M059J (cell line): Measurements from ENCODE around the gene ZFP36L2. TPM values are rescaled to one million over a fixed set of nuclear protein-coding genes. Genes with fewer than 3 reads are reported as not detected.
A peak's percentile ranks its signal among the peaks of the same experiment; 100 is the strongest.

ENCODE experiments used
- DNase-seq: peaks from one replicate; pipeline ENCODE4 v3.0.0-alpha.2; 2012; ENCODE audit warnings: low read depth
- total RNA-seq: library from RNA; depleted of rRNA; stranded (reverse); fragments of >200 nt; shearing (Covaris generic); gene quantifications from 2 replicates; pipeline ENCODE4 v1.2.3, GENCODE V29; 2014

ZFP36L2 gene
- total RNA-seq, 1 experiment from 2014 or later, result 5.7 TPM

DNA sequence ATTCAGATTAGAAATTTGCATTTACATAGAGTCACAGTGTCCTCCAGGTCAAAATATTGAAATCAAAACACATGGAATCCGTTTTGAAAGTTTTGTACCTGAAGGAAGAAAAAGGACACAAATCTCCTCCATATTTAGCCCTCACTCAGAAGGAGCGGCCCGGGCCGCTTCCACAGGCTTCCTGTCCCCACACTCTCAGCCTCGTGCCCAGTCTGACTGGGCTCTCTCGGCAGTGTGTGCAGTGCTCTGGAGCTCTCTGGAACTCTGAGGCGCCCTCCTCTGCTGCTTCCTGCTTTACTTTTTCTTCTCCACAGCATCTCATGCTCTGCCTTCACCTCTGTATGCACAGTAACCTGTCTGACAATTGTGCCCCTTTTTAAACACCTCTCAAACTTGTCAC lies 22.2 kb upstream of the ZFP36L2 start:
- DNase-seq, result no peak

DNA sequence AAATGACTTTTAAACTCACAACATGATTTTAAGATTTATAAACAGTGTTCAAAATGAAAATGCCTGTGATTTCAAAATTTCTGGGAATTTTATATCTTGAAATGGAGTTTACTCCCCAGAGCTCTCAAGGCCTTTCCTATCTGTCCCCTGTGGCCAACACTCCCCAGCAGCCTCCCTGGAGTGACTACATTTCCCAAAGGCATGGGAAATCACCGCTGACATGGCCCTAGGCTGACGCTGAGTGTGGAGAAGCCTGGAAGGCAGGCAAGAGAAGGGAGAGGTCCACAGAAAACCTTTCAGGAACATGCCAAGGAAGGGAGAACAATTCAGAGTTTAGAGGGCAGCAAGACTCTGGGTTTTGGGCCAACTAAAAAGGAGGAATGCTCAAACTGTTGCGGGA lies 20.2 kb upstream of the ZFP36L2 start:
- DNase-seq, result no peak

DNA sequence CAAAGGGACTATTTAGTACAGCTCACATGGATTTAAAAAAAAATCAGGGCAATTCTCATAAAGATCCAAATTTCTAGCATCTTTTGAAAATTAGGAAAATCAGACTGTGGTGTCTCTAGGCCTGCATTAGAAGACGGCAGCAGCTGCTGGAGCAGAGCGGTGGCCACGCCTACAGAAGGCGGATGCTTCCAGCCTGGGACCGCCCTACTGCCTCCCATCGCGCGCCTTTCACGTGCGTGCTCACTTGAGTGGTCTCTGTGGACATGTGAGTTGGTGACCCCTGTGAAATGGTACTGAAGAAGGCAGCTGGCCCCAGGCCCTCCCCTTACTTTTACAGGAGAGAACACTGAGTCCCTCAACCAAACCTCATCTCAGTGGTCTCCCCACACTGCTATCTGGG lies 15.2 kb upstream of the ZFP36L2 start:
- DNase-seq, result no peak

DNA sequence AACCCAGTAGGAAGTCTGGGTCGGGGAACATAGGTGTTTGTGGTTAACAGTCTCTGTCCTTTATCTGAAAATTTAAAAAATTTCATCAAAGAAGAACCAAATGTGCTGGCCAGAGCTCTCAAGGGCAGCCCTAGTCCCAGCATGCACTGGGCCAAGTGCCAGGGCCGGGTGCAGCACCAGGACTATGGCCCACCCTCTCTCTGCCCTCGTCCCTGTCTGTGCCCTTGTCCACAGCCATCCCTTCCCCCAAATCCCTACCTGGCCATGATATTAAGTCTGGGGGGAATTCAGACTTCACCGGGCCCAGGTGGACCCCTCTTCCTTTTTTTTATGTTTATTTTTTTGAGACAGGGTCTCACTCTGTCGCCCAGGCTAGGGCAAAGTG lies 14.4 kb upstream of the ZFP36L2 start:
- no peak for DNase-seq

DNA sequence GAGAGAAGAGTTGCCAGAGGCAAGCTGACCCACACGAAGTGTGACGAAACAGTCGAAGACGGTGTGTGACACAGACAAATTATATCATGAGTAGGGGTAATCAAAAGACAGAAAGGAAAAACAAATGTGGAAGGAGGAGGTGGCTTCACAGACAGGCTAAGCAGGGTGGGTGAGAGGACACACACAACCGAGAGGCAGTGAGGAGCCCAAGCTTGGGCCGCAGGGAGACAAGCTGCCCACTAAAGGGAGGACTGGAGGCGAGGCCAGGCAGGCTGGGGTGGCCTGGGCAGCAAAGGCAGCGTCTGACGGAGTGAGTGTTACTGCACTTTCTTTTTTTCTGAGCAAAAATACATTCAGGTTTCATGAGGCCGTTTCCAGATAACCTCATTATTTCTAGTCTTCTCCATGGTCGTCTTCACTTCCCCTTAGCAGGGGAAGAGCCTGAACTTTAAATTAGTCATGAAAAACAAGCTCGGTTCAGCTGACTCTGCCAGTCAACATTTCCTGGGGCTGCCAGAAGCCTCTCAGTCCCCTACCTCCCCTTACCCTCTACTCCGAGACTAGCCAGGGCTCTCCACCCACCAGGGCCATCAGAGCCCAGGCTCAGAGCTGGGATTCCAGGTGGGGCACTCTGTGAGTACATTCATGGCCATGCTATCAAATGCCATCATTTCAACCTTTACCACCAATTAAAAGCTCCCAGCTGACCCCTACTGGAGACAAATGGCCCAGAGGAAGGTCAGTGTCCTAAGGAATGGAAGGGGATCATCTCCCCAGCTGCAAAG lies 13.8 kb upstream of the ZFP36L2 start:
- no peak for DNase-seq

DNA sequence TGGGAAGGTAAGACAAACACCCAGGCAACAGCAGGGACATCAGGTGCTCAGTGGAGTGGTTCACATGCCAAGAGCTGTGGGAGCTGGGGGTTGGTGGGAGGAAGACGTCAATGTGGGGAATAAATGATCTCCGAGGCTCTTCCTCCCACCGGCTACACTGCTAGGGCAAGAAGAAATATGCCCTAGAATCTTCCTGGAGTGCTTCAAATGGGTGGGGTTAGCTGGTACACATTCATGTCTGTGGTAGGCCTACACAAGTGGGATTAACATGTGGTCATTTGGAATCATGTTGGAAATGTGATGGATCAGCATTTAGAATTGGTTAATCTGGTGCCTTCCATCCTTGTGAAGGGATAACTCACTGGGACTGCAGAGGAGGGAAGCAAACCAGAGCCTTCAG lies 12.4 kb upstream of the ZFP36L2 start:
- DNase-seq, result no peak

DNA sequence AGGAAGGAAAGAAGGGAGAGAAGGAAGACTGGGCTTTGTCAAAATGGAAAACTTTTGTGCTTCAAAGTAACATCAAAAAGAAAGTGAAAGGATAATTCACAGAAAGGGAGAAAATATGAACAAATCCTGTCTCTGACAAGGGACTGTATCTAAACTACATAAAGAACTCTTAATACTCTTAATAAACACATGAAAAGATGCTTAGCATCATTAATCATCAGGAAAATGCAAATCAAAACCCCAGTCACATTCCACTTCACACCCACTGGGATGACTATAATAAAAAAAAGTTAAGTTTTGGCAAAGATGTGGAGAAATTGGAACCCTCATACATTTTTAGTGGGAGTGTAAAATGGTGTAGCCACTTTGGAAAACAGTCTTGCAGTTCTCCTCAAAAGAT lies 11.8 kb upstream of the ZFP36L2 start:
- no peak for DNase-seq

DNA sequence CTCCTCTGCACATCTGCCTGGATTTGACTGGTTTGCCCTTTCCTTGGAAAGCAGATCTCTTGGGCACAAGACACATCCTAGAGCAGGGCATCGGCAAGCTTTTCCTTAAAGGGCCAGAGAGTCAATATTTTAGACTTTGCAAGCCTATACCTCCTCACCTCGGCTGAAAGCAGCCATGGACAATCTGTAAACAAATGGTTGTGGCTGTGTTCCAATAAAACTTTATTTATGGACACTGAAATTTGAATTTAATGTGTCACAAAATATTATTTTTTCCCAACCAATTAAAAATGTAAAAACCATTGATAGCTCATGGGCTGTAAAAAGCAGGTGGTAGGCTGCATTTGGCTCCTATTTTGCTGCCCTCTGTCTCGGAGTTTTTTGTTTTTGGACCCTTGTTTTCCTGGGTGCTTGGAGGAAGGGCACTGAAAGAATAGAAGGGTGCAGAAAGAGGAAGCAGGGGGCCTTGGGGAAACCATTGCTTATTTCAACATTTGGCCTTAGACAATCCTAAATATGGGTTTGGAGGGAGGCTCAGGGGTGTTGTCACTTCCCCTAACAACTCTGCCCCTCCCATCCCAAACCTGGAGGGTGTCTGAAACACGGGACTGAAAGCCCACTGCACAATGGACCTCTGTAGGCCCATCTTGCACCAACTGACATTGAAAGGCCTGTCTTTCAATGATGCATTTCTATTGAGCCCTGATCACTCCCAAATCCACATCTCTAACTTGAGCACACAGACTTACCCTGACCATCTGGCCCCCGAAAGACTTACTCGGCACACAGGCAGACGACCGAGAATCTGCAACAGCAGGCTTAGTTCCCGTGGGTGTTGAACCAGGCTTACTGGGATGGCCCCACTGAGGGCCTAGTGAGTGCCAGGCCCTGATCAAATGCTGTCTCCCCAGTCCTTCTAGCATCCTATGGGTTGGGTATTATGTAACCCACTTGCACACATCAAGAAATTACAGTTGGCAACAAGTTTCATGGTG lies 7.1 kb upstream of the ZFP36L2 start:
- no peak for DNase-seq

DNA sequence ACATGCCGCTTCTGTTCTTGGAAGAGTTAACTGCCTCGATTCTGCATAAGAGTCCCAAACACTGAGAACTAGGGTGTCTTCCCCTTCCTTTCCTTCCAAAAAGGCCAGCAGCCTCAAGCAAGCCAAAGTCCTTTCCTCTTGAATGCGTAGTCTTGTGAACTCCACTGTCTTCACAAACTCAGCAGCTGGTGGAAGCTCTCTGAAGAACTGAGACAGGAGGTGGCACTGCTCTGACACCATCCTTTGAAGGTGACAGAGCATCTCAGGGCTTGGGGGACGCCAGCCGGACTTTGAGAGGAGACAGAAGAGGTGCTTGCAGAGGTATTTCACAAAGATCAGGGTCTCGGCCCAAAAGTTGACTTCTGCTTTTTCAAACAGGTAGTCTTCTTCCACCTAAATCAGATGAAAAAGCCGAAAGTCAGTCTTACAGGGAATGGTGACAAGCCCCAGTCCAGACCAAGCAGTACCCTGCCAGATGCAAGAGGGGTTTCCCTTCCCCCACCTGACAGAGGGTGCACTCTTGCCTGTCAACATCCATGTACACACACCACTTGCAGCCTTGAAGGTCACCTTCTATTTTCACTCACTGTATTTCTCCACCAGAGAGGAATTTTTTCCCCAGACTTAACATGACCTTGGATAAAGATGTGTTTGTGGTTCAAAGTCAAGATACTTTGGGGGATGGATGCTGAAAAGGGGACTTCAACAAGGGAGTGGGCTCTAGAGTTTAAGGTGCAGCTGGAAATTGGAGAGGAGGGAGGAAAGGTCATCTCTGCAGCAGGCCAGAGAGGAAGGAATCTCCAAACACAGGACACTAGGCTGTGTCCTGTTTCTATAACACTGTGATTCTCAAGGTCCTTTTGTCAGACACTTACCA lies 4.8 kb upstream of the ZFP36L2 start:
- no peak for DNase-seq

DNA sequence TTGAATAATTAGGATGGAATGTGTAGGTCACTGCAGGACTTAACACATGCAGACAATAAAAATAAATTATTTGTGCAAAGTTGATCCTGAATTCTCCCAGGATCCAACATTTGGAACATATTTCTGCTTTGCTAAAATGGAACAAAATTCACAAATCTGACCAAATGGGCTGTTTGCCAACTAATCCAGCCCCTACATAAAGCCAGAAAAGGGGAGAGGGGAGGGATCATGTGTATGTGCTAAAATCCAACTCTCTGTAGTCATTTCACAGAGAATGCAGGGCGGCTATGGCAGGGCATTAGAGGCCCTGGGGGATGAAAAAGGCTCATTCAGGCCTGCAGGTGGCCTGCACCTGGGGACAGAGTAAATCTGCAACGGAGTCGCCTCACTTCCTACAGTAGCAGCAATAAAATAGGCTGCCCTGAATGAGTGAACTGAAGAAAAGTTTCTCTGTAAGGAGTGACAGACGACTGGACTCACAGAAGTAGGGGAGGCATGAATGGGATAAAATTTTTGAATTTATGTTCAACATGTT lies 4.0 kb upstream of the ZFP36L2 start:
- DNase-seq, result no peak

DNA sequence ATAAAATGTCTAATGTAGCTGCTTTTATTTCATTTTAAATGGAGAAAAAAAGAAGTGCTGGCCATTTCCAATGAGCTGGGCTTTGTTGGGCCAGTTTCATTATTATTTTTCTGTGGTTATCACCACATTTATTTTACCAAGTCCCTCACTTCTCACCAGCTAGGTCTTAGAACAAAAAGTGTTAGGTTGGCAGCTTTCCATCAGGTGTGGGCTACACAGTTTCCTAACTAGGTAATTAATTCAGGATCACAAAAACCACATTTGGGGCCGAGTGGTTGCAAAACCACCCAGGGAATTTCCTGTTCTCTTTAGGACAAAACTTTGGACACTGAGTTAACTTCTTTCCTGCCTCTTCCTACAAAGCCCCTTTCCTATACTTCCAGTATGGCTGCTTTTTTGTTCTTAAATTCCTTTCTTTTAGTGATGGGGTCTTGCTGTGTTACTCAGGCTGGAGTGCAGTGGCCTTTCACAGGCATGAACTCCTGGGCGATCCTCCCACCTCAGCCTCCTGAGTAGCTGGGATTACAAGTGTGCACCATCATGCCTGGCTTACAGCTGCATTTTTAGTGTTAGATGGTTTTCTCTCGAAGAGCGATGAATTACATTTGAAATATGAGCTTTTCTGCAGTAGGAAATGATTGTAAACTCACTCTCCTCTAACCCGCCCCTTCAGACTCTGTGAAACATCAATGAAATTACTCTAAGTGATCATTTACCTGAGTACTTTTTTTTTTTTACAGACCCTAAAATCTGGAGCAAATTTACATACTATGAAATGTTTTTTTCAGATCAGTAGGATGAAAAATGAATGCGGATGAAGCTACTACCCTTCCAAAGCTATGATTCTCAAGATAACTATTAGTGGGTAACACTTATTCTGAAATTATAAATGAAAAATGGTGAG lies 2.6 kb upstream of the ZFP36L2 start:
- peak; percentile 69 for DNase-seq

DNA sequence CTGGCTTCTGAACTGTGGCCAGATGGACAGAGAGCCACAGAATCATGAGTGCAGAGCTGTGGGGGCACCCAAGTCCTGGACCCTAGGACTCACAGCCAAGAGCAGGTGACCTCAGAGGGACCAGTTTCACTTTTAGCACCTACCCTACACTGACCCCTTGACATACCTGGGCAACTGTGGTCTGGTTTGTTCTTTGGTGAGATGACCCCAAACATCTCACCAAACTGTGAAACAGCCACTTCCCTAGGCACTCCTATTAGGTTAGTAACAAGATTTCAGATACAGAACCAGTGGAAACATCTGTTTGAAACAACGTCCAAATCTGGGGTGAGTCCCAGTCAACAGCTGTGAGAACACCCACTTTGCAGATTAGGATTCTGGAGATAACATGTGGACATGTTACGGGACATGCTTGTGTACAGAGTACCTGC lies 1.9 kb upstream of the ZFP36L2 start:
- DNase-seq, result no peak

DNA sequence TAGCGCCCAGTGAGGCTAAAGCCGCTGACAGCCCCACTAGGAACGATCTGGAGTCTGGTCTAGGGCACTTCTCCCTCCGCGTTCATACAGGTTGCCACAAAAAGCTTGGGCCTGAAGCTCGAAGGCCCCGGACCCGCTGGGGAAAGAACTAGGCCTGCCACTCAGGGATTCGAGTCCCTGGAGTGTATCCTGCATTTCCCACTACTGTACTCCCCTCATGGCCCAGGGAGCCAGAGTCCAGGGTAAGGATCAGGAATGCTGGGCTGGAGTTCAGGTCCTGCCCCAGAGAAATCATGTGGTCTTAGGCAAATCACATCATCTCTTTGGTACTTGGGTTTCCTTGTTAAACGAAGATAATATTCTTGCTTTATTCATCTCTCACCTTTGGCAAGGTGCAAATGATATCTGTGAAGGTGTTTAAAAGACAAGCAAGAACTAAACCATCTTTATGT lies 1.4 kb upstream of the ZFP36L2 start:
- no peak for DNase-seq

DNA sequence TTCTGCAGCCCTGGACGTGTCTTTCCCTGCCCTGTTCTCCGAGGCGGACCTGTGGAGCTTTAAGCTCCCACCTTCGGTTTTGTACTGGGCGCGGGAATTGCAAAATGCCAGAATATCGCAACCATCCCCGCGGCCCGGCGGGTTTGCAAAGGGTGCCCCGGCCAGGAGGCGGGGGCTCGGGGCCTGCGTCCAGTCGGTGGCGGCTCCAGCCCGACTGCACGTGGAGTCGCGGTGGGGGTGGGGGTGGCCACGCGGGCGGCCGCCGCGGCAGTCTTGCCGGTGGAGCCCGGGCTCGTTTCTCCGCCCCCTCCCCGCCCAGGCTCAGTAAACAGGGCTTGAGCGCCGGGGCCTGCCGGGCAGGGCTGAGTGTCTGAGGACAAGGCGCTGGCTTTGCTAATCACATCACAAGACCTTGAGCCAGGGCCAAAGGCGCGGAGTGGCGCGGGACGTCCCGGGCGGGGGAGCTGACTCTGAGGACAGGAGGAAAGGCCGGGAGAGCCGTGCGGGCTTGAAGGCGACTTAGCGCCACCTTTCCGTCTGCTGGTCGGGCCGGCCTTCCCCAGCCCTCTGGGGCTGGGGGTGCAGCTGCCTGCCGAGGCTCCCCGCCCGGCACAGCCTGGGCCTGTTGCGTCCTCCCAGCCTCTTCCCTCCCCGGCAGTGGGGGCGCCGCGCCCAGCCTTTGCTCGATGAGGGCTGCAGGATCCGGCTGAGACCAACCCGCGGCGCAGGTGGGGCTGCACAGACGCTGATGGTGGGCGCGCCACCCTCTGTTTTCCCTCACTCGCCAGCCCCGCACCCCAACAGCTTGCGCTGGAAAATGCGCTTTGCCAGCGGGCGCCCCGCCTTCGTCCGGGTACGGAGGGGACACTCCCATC lies 786 bp upstream of the ZFP36L2 start:
- peak; percentile 80 for DNase-seq

DNA sequence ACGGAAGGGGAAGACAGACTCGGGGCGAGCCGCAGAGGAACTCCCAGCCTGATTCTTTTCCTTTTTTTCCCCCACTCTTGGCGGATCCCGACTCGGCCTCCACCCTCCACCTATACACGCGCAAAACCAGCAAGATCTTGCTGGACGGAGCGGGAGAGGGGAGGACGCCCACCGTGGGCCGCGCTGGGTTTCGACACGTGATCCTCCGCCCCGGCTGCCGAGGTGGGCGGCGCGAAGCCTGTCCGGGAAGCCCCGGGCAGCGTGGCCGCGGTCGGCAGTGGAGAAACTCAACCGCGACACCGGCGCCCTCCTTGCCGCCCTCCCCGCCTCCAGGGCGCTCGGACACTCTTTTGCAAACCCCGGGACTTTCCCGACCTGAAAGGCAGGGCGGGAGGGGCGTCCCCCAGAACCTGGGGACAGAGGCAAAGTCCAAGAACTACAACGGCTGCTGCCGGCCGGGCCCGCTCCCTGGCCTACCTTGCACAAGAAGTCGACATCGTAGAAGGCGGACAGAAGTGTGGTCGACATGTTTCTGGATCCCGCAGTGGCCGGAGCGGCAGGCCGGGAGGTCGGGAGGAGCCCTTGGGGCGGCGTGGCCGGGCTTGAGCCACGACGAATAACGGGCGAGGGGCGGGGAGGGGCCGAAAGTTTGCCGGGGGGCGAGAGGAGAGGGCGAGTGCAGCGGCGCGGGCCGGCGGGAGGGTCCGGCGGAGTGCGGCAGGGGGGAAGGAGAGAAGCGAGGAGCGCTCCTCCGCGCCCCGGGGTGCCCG lies 433 bp downstream of the ZFP36L2 start:
- peak; percentile 64 for DNase-seq

DNA sequence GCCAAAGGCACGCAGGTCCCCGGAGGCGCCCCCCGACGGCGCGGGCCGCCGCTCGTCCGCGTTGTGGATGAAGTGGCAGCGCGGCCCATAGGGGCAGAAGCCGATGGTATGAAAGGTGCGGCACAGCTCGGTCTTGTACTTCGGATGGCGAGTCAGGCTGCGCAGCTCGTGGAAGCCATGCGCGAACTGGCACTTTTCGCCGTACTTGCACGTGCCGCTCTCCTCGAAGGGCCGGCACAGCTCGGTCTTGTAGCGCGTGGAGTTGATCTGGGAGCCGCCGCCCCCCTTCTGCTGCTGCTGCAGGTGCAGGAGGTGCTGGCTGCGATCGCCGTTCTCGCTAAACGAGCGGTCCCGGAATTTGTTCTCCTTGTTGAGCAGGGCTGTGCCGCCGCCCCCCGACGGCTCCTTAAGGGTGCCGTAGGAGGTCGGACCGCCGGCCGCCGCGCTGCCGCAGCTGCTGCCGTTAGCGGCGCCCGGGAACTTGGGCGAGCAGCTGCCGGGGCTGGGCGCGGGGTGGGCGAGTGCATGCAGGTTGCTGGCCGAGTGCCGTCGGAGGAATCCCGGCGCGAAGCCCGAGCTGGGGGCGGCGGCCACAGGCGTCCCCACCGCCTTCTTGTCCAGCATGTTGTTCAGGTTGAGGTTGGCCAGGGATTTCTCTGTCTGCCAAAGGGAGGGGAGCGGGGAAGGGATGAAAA lies 1.2 kb downstream of the ZFP36L2 start:
- no peak for DNase-seq

DNA sequence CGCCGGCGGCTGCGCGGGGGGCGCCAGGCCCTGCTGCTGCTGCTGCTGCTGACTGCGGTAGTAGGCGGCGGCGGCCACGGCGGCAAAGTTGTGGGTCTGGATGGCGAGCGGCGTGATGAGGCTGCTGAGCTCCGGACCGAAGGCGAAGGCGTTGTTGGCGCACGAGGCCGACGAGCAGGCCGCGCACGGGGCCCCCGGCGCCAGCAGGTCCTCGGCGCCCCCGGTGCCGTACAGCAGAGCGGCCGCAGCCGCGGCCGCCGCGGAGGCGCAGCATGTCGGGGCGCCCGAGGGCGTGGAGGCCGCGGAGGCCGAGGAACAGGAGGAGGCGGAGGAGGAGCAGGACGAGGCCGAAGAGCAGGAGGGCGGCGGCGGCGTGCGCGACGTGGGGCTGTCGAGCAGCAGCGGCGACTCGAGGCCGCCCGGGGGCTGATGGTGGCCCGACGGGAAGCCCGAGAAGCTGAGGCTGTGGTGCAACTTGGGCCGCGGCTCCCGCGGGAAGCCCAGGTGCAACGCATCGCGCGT lies 1.8 kb downstream of the ZFP36L2 start:
- DNase-seq, result no peak

DNA sequence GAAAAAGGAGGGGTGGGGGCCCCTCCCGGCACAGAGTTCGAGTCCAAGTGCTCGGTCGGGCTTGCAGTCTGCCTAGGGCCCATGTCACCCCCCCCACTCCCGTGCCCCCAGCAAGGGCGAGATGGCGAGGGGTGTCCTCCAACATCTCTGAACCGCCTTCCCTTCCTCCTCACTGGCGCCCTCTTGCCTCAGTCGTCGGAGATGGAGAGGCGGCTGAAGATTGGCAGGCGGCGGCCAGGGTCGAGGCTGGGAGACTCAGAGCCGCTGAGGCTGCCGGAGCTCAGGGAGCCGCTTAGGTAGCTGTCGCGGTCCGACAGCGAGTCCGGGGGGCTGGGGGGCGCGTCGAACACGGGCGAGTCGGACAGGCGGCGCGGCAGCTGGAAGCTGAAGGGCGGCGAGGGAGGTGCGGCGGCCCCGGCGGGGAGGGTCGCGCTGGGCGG lies 2.3 kb downstream of the ZFP36L2 start:
- DNase-seq, result no peak
